Suppressor macrophage treated with lipopolysaccharide for 1 hour (primary cell): Measurements from ENCODE around the gene LYSMD2.
A peak's percentile ranks its signal among the peaks of the same experiment; 100 is the strongest.

Source experiments
- DNase-seq, 3 donors: peaks; one replicate each; pipeline ENCODE4 v3.0.0-alpha.2; 2020 to 2022

LYSMD2 gene

GRCh38 chr15:51751697-51752683 lies 14.5 kb upstream of the LYSMD2 start:
- DNase-seq, result peak; percentile 35 to 64 (median 55)

DNA sequence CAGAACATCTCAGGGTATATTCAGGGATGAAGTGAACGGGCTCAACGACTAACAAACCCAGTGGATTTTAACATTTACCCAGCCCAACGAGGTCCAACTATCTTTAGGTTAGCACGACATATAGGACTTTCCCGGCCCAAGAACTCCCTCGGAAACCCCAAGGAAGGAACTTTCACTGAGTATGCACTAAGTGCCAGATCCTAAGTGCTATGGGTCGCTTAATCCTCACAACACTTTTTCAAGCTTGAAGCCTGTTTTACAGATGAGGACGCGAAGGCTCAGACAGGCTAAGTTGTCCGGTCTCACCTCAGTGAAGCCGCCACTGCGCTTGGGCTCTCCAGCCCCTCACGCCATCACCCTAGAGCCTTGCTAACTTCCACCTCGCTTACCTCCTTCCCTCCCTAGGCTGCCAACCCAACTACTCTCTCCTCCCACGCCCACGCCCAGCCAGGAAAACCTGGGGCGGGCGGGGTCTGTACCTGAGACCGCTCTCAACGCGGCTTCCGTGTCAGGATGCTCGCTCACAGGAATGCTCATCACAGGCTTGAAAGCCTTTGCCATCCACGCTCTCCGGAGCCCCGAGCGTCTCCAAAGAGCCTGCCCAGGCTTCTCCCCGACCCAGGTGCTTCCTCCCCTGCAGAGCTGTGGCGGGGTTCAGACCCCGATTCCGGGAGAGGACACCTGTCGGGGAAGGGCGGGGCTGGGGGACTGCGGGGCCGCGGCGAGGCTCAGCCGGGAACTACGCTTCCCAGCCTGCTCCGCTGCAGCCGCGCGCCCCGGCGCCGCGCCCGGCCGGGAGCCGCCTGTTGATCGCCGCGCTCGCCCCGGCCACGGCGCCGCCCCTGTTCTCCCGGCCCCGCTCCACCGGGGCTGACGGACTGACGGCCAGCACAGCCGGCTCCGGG lies 13.6 kb upstream of the LYSMD2 start, which contains the start of gene TMOD2:
Gene TMOD2, plus strand, starts transcription at position 806 of the 905 bp plus-strand sequence. CDS start 14,845 bp downstream, outside the sequence.
- peak; percentile 60 to 80 (median 80) for DNase-seq

DNA sequence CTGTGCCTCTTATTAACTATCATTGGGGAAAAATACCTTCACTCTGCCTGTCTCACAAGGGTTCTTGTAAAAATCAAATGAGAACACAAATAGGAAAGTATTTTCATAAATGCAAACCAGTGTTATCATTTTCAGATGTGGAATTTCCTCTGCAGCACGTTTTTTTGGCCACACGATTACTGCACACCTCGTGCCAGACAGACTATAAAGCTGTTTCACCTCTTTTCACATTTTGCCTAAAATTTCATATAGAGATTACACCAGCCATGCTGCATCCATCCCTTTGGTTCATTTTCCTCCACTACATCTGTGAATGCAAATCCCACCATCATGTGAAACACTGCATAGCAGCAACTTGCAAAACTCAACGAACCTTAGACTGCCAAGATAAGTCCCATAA lies 12.7 kb upstream of the LYSMD2 start:
- DNase-seq, result no peak

- no peak for DNase-seq
Measured at GRCh38 chr15:51749307-51749706, 11.9 kb upstream of the LYSMD2 start.

- DNase-seq, result no peak
Measured at GRCh38 chr15:51739061-51739712, 1.7 kb upstream of the LYSMD2 start.

DNA sequence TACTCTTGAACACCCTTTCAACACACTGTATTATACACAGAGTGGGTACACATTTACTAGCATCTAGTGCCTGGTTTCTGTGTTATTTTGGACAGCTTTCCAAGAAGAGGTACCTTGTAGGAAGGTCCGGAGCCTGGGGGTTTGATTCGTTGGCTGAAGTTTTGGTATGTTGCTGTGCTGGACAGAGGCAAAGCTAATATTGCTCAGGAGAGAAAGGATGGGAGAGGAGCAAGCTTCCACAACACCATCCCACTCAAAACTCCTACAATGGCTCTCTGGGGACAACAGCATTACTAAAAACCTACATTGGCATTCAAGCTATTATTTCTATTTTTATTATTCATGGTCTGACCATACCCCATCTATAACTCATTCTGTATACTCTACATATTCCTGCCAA lies 1.1 kb upstream of the LYSMD2 start:
- DNase-seq, result no peak

- DNase-seq, result peak in 2 of 3 donors; percentile 31 to 40
Measured at GRCh38 chr15:51736751-51737521, 519 bp downstream of the LYSMD2 start.

- DNase-seq, result peak; percentile 67 to 81 (median 78)
Measured at GRCh38 chr15:51736069-51736468, 1.4 kb downstream of the LYSMD2 start.

DNA sequence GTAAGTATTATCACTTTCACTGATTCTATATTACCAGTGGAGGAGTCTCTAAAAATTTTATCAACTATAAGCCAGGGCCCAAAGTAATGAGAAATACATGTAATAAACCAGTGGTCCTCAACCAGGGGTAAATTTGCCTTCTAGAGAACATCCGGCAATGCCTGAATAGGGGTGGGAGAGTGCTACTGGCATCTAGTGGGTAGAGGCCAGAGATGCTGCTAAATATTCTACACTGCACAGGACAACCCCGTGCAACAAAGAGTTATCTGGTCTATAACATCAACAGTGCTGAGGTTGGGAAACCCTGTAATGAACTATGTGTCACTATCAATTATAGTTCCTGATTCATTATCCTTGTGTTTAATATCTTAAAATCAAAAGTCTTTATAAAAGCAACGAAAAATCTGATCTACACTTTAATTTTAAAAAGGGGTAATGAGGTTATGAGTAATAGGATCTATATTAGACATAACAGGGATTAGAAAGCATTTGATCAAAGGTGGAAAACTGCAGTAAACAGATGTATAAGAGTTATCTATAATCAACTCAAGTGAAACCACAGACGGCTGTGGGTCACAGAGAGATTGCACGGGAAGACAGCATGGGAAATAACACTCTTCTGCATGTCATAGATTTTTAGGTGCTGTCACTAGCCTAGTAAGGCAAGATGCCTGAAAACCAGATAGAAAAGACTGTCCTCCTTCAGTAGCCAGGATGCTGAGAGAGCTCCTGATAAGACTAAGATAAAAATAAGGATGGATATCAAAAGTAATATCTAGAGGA lies 2.0 kb downstream of the LYSMD2 start:
- peak; percentile 39 to 65 (median 50) for DNase-seq

DNA sequence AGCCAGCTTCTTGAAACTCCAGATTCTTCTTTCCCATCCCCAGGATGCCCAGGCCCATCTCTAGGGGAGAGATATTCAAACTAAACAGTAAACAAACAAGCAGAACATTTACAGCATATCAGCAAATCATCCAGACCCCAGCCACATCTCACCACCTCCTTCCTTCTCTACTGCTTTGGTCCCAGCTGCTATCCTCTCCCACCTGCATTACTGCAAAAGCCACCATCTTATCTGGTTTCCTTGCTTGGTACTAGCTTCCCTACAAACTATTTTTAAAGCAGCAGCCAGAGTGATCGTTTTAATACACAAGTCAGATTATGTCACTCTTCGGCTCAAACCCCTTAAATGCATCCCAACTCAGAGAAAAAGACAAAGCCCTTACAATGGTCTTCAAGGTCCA lies 4.8 kb downstream of the LYSMD2 start:
- DNase-seq, result no peak

DNA sequence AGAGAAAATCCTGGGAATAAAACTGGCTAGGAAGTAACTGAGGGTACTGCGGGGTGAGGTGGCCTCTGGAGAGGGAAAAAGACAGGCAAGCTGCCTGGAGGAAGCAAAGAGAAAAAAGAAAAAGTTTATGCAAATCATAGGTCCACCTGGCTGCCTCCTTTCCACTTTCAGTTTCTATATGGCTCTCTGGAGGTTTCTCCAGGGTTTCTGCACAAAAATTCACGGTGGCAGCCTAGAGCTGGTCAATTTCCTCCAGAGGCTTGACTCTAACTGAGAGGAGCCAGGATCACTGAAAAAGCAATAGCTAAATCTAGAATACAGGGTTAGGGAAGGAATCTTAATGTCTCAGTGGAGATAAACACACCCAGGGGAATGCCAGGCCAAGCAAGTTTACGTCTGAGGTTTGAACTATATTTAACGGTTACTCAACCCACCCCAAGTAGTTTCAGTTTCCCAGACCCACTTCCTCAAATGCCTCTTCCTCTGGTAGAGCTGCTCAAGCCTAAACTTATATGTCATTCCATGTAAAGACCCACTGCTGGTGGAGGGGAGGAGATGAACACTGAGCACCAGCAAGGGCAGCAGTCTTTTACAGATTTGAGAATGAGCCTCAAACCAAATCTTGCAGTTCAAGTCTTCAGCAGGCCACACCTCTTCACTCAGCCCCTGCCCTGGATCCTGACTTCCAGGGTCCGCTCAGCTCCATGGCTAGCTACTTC lies 5.7 kb downstream of the LYSMD2 start:
- peak; percentile 90 to 99 (median 96) for DNase-seq

GRCh38 chr15:51727141-51727897 lies 10.1 kb downstream of the LYSMD2 start:
- DNase-seq, result peak; percentile 29 to 56 (median 44)

DNA sequence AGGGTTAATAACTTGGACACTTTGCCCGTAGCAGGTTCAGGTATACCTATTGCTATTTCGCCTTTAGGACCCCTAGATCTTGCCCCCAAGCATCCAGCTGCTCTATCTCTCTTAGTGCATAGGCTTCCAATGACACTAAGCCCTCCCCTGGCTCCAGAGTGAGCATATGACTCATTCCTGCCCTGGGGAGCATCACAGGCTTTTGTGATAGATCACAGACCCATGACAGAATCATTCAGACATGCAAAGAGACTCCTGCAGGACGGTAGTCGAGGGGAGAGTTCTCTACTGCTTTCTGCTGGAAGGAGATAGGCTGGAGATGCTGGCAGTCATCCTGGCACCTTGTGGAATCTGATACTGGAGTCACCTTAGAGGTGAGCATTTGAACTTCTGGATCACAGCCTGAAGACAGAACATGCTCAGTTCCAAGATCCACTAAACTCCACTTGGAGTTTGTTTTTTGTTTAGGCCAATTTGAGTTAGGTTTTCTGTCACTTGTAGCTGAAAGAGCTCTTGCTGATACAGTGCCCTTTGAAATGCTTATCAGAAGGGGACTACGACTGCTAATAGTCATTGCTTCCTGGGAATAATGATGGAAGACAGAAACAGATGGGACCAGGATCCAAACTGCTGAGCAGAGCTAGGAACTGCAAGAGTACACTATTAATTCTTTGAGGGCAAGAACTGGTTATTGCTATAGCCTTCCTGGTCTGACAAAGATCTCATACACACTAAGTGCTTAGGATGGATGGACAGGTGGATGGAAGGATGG lies 11.0 kb downstream of the LYSMD2 start:
- DNase-seq, result peak; percentile 61 to 71 (median 64)

- DNase-seq, result peak in 1 of 3 donors; percentile 16
Measured at GRCh38 chr15:51724673-51725072, 12.8 kb downstream of the LYSMD2 start.

DNA sequence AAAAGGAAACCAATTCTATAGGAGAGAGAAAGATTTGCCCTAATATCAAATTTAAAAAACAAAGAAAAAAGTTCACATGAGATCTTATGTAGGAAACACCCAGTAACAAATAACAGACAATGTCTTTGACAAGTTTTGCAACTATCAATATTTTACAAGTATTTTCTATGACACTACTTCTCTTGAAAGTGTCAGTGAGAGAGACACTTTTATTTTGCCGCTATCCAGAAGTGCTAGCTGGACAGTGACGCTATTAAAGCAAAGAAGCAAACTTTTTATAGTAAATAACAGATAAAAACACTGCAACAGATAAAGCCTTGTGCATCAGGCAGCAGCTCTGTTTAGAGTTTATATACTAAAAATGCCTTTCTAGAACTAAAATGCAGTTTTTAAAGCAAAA lies 13.3 kb downstream of the LYSMD2 start:
- DNase-seq, result no peak

GRCh38 chr15:51721199-51721960 lies 16.1 kb downstream of the LYSMD2 start:
- no peak for DNase-seq

GRCh38 chr15:51720201-51720995 lies 17.1 kb downstream of the LYSMD2 start:
- DNase-seq, result no peak
